ENCODE results near the gene ABCA3. TPM values are rescaled to one million over a fixed set of nuclear protein-coding genes. Genes with fewer than 3 reads are reported as not detected.

The ABCA3 gene
- total RNA-seq, 1 donor from 2014 or later: 3.5 TPM

GRCh38 chr16:2233872-2234812, 106.4 kb downstream of the ABCA3 start:
- DNase-seq: no peak

GRCh38 chr16:2233046-2233775, 107.3 kb downstream of the ABCA3 start:
- no peak for DNase-seq

GRCh38 chr16:2232094-2232990, 108.2 kb downstream of the ABCA3 start:
- no peak for DNase-seq

GRCh38 chr16:2231016-2231931, 109.3 kb downstream of the ABCA3 start:
- DNase-seq: no peak

- DNase-seq: no peak
These were observed 110.2 kb downstream of the ABCA3 start for GRCh38 chr16:2230376-2230775.

GRCh38 chr16:2229632-2230250, 110.8 kb downstream of the ABCA3 start:
- no peak for DNase-seq

- DNase-seq: no peak
These were observed 111.4 kb downstream of the ABCA3 start for GRCh38 chr16:2229091-2229490.

GRCh38 chr16:2228161-2228824, 112.2 kb downstream of the ABCA3 start:
- no peak for DNase-seq

- no peak for DNase-seq
These were observed 113.6 kb downstream of the ABCA3 start for GRCh38 chr16:2226918-2227317.

GRCh38 chr16:2226245-2226793, 114.2 kb downstream of the ABCA3 start:
- no peak for DNase-seq

Small RNA genes lying within 50 kb of the gene (small RNA-seq; reads per million reads assigned to genes)
- gene MIR3677 (ENCODE audit: low replicate concordance) (not detected), gene MIR4717 (ENCODE audit: low replicate concordance) (not detected)

Other genes with a start within 250 kb of the ABCA3 start
- gene PKD1, start 204.8 kb downstream of the ABCA3 start, total RNA-seq: 76.2 TPM
- 1.6 TPM for gene RAB26, start 192.1 kb downstream of the ABCA3 start, total RNA-seq
- gene TRAF7, start 184.9 kb downstream of the ABCA3 start, total RNA-seq: 17.3 TPM
- gene CASKIN1, start 144.1 kb downstream of the ABCA3 start, total RNA-seq: 0.79 TPM
- 9.4 TPM for gene MLST8, start 135.3 kb downstream of the ABCA3 start, total RNA-seq
- gene BRICD5, start 129.9 kb downstream of the ABCA3 start, total RNA-seq: 2.7 TPM
- 4.1 TPM for gene PGP, start 125.9 kb downstream of the ABCA3 start, total RNA-seq
- gene E4F1, start 117.1 kb downstream of the ABCA3 start, total RNA-seq: 23.2 TPM
- gene DNASE1L2, start 104.3 kb downstream of the ABCA3 start, total RNA-seq: 17.3 TPM
- gene ECI1, start 89.1 kb downstream of the ABCA3 start, total RNA-seq: 24.3 TPM
- 57.3 TPM for gene RNPS1, start 72.6 kb downstream of the ABCA3 start, total RNA-seq
- 7.8 TPM for gene CCNF, start 88.7 kb upstream of the ABCA3 start, total RNA-seq
- 3.4 TPM for gene TEDC2, start 119.4 kb upstream of the ABCA3 start, total RNA-seq
- 3.4 TPM for gene NTN3, start 130.6 kb upstream of the ABCA3 start, total RNA-seq
- 8.8 TPM for gene TBC1D24, start 134.4 kb upstream of the ABCA3 start, total RNA-seq
- 20.4 TPM for gene ATP6V0C, start 173.2 kb upstream of the ABCA3 start, total RNA-seq
- 15.6 TPM for gene AMDHD2, start 179.6 kb upstream of the ABCA3 start, total RNA-seq
- not detected for gene CEMP1, start 190.7 kb upstream of the ABCA3 start, total RNA-seq
- gene PDPK1, start 197.3 kb upstream of the ABCA3 start, total RNA-seq: 18.9 TPM